K562 (cell line): ENCODE results near the gene CXCL6. TPM values are rescaled to one million over a fixed set of nuclear protein-coding genes. Genes with fewer than 3 reads are reported as not detected.

Experiments used
- ATAC-seq: fragments of 200-7000 bp; cut with Tn5 transposase; 3 replicates; pipeline ENCODE4 v1.9.1; 2020; ENCODE audit warnings: moderate library complexity
- BruUV-seq: library from RNA; stranded (reverse); fragments of 400-500 nt; replicated peaks from 2 replicates; lab custom pipeline; 2021; lab: Mats Ljungman, UMichigan
- CTCF ChIA-PET: fragments of 300-600 bp; formaldehyde crosslinking; extraction: SDS; loops from one replicate; lab custom pipeline; 2021; ENCODE audit warnings: low intra/inter-chr PET ratio; lab: Yijun Ruan, JAX
- POLR2A ChIA-PET: fragments of 300-600, 350-650 bp; sonication (Branson Sonifier 250); formaldehyde crosslinking; extraction: SDS; loops from one replicate; lab custom pipeline; 2021; ENCODE audit warnings: antibody characterized with exemption, inconsistent platforms; lab: Yijun Ruan, JAX
- DNase-seq, 4 experiments: peaks; one replicate each; pipeline versions ENCODE4 v3.0.0 to v3.0.0-alpha.2; 2011 to 2018; ENCODE audit warnings: low spot score in 3 of 4, mixed read lengths in 3 of 4; ENCODE audit errors: extremely low read depth in 1 of 4
- FAIRE-seq: peaks from 2 replicates; lab custom pipeline; 2011; peaks lifted over from hg19 to GRCh38; lab: Jason Lieb, UNC
- H2AFZ ChIP-seq: 2 replicates; pipeline ENCODE4 v1.6.0; 2011; ENCODE audit warnings: low read depth, low read length, control low read depth, inconsistent platforms
- H3K27ac ChIP-seq: fragments of 200-600 bp; 3 replicates; pipeline ENCODE4 v1.8.0; 2011; ENCODE audit warnings: low read depth, mild to moderate bottlenecking, control low read depth, inconsistent platforms, low read length, moderate library complexity, mixed read lengths; ENCODE audit errors: extremely low read depth
- H3K27me3 ChIP-seq, 2 experiments: fragments of 300-600 bp in 1 of 2; 2 replicates in 1 of 2; 3 replicates in 1 of 2; pipeline versions ENCODE4 v1.6.0 to v1.8.0; 2011; ENCODE audit warnings: inconsistent platforms in 2 of 2, low read length in 2 of 2, mild to moderate bottlenecking in 1 of 2, mixed read lengths in 1 of 2, moderate library complexity in 1 of 2; ENCODE audit not compliant: control insufficient read depth in 2 of 2, insufficient read depth in 2 of 2
- H3K36me3 ChIP-seq: fragments of 300-600 bp; 3 replicates; pipeline ENCODE4 v1.8.0; 2011; ENCODE audit warnings: mild to moderate bottlenecking, low read length, inconsistent platforms; ENCODE audit not compliant: control insufficient read depth, insufficient read depth
- H3K4me1 ChIP-seq, 2 experiments: fragments of 200-600 bp in 1 of 2; replicated peaks in 1 of 2; 2 replicates in 1 of 2; 3 replicates in 1 of 2; pipeline versions ENCODE4 v1.5.1 to v1.8.0; 2011; ENCODE audit warnings: inconsistent platforms in 2 of 2, low read length in 2 of 2, mild to moderate bottlenecking in 1 of 2, mixed read lengths in 1 of 2, moderate library complexity in 1 of 2; ENCODE audit not compliant: control insufficient read depth in 2 of 2, insufficient read depth in 2 of 2
- H3K4me2 ChIP-seq: 2 replicates; pipeline ENCODE4 v1.6.1; 2011; ENCODE audit warnings: low read length, control low read depth, inconsistent platforms, mixed read lengths; ENCODE audit not compliant: insufficient read depth
- H3K4me3 ChIP-seq: fragments of 200-600 bp; sonication (generic), shearing (Covaris generic); 2 replicates; pipeline ENCODE4 v1.5.1; 2016; ENCODE audit warnings: control low read depth, inconsistent platforms
- H3K79me2 ChIP-seq: fragments of 200-600 bp; 3 replicates; pipeline ENCODE4 v1.8.0; 2011; ENCODE audit warnings: low read length, inconsistent platforms; ENCODE audit not compliant: control insufficient read depth, insufficient read depth
- H3K9ac ChIP-seq, 2 experiments: 2 replicates each; pipeline versions ENCODE4 v1.6.0 to v1.6.1; 2011; ENCODE audit warnings: low read depth in 2 of 2, low read length in 2 of 2, control low read depth in 1 of 2, inconsistent platforms in 1 of 2, mild to moderate bottlenecking in 1 of 2, mixed read lengths in 1 of 2; ENCODE audit not compliant: insufficient read depth in 1 of 2
- H3K9me1 ChIP-seq: one replicate; pipeline ENCODE4 v1.6.0; 2011; ENCODE audit warnings: inconsistent platforms, mild to moderate bottlenecking, low read length, moderate library complexity; ENCODE audit not compliant: control insufficient read depth, insufficient read depth
- H3K9me3 ChIP-seq: replicated peaks from 2 replicates; pipeline ENCODE4 v1.5.1; 2011; ENCODE audit warnings: low read depth, low read length, inconsistent platforms; ENCODE audit not compliant: control insufficient read depth, insufficient read depth
- H4K20me1 ChIP-seq: replicated peaks from 2 replicates; pipeline ENCODE4 v1.6.1; 2011; ENCODE audit warnings: low read length, inconsistent platforms, mixed read lengths; ENCODE audit not compliant: control insufficient read depth, insufficient read depth
- SPI1 ChIP-seq: IDR thresholded peaks from 2 replicates; pipeline ENCODE4 v1.6.1; 2011; ENCODE audit warnings: low read depth, low read length, control low read depth, borderline replicate concordance
- TCF3 ChIP-seq: sonication (generic); formaldehyde crosslinking; IDR thresholded peaks from 2 replicates; pipeline ENCODE4 v1.4.0; 2020; ENCODE audit warnings: mild to moderate bottlenecking, missing genetic modification reagents
- U2AF2 ChIP-seq: fragments of 200-400 bp; formaldehyde crosslinking; optimal IDR thresholded peaks from 2 replicates; pipeline ENCODE3; 2017; ENCODE audit warnings: low read depth, mild to moderate bottlenecking, low read length
- ZNF41 ChIP-seq: fragments of 250-450 bp; sonication (Bioruptor Pico); conservative IDR thresholded peaks from 2 replicates; pipeline ENCODE4 v1.4.0; 2020; ENCODE audit warnings: mild to moderate bottlenecking
- ZZZ3 ChIP-seq: fragments of 450-650 bp; IDR thresholded peaks from 2 replicates; pipeline ENCODE4 v1.6.1; 2016; ENCODE audit warnings: antibody characterized with exemption, mild to moderate bottlenecking, moderate library complexity
- WGBS: fragments of 100-300 bp; shearing (Covaris generic); methylation state at CpG from one replicate; pipeline ENCODE4 v1.1.6; 2016; ENCODE audit warnings: low coverage, mixed read lengths; ENCODE audit not compliant: insufficient coverage; ENCODE audit errors: missing lambda C conversion rate; 5-methylcytosine and 5-hydroxymethylcytosine counted together
- in situ Hi-C: fragments of 300-500 bp; cut with MboI; formaldehyde crosslinking; loops from 4 replicates; pipeline ENCODE4 v1.15.0; 2018; ENCODE audit warnings: inconsistent platforms, mixed read lengths
- intact Hi-C: fragments of 100-400 bp; cut with micrococcal nuclease; formaldehyde crosslinking; loops from 2 replicates; pipeline ENCODE4 v1.14.2; 2022
- polyA plus RNA-seq, 8 experiments: library from polyadenylated mRNA; depleted of rRNA in 4 of 8; stranded (reverse) in 5 of 8; unstranded in 3 of 8; fragments of >200 nt; fragmentation: Nextera tagmentation in 2 of 8; fragmentation: Illumina TruSeq in 1 of 8; extraction: Ambion mirVana in 2 of 8; extraction: Trizol in 1 of 8; gene quantifications; 2 replicates each; pipeline versions ENCODE4 v1.2.1 to v1.2.3, GENCODE V29; 2011 to 2014; ENCODE audit warnings: inconsistent platforms in 1 of 8, missing spikeins in 1 of 8
- total RNA-seq, 7 experiments: library from RNA; depleted of rRNA in 6 of 7; stranded (reverse); fragments of >200 nt in 6 of 7; fragmentation: Illumina TruSeq in 2 of 7; extraction: Trizol in 2 of 7; gene quantifications; 2 replicates each; pipeline versions ENCODE4 v1.2.1 to v1.2.3, GENCODE V29; 2011 to 2021; ENCODE audit warnings: low replicate concordance in 1 of 7

Gene CXCL6
- total and polyA plus RNA-seq, 9 of the 15 experiments (the other 6 are each of a cell fraction or from before 2014, with no cell fraction given): not detected

- DNase-seq (no peak), FAIRE-seq (no peak), ATAC-seq (no peak; the same call in 2 of the 3 replicates)
- Histone ChIP-seq H2AFZ (peak overlapping the region; percentile 37), H4K20me1 (no peaks in the 10 kb centered on the region), H3K79me2 (no peaks in the 10 kb centered on the region), H3K4me3 (no peak overlapping the region), H3K4me2 (no peak overlapping the region), H3K4me1 (peaks cover 0 to 5% of the 10 kb centered on the region in 2 experiments; a peak in 2 of 5 replicates), H3K36me3 (no peaks in the 10 kb centered on the region), H3K9me1 (no peaks in the 10 kb centered on the region), H3K9ac (no peak overlapping the region), H3K9me3 (no peaks in the 10 kb centered on the region), H3K27ac (no peak overlapping the region), H3K27me3 (no peaks in the 10 kb centered on the region)
- in situ Hi-C loops: no loop called here
- TF ChIP-seq U2AF2 (no peak), ZZZ3 (no peak), SPI1 (peak; percentile 91), ZNF41 (no peak), TCF3 (CRISPR knock-in tag) (peak; percentile 26; the same call in 1 of the 2 replicates)
- WGBS: 50% methylated on average over 3 of the region's 3 CpGs
- ChIA-PET POLR2A (interaction anchor here (0.6 to 1.1 kb wide), 2 partner anchors 12 to 15 kb away, joined by 3 to 4 read pairs; no protein-coding TSS in a partner anchor), CTCF (no interaction called here)
- BruUV-seq: no TSS peak
- intact Hi-C loops: no loop called here
These were observed 11.2 kb downstream of the CXCL6 start for GRCh38 chr4:73847526-73848182.
